GM12878 (cell line): ENCODE measurements around the gene PPP1CA. TPM values are rescaled to one million over a fixed set of nuclear protein-coding genes. Genes with fewer than 3 reads are reported as not detected.

Experiments
- CUX1 ChIP-seq: IDR thresholded peaks from 2 replicates; pipeline ENCODE4 v1.6.1; 2012; ENCODE audit warnings: improper control_type of control experiment, low read depth, low read length; ENCODE audit not compliant: insufficient replicate concordance
- EGR1 ChIP-seq, 2 experiments: IDR thresholded peaks; 1 replicate in 1 of 2; 2 replicates in 1 of 2; pipeline ENCODE4 v1.6.1; 2011 to 2012; ENCODE audit warnings: low read depth in 2 of 2, low read length in 2 of 2, borderline replicate concordance in 1 of 2, mild to moderate bottlenecking in 1 of 2, moderate library complexity in 1 of 2
- EZH2 ChIP-seq: IDR thresholded peaks from 2 replicates; pipeline ENCODE4 v1.6.1; 2012; ENCODE audit warnings: low read depth, mild to moderate bottlenecking, control low read depth, inconsistent platforms, low read length, borderline replicate concordance; ENCODE audit not compliant: control insufficient read depth
- GABPA ChIP-seq: IDR thresholded peaks from 2 replicates; pipeline ENCODE4 v1.6.1; 2014; ENCODE audit warnings: antibody characterized with exemption, low read depth, mild to moderate bottlenecking, inconsistent platforms
- HDAC2 ChIP-seq: fragments of 200-600 bp; sonication (generic); IDR thresholded peaks from 2 replicates; pipeline ENCODE4 v1.6.1; 2017
- IRF4 ChIP-seq: IDR thresholded peaks from 2 replicates; pipeline ENCODE4 v1.6.1; 2011; ENCODE audit warnings: low read depth, low read length
- IRF5 ChIP-seq: fragments of 450-650 bp; IDR thresholded peaks from 2 replicates; pipeline ENCODE4 v1.6.1; 2017; ENCODE audit warnings: borderline replicate concordance
- MTA2 ChIP-seq: fragments of 450-650 bp; IDR thresholded peaks from 2 replicates; pipeline ENCODE4 v1.6.1; 2016; ENCODE audit warnings: low read depth, mild to moderate bottlenecking, moderate library complexity
- POLR2A ChIP-seq: IDR thresholded peaks from 2 replicates; pipeline ENCODE4 v1.6.1; 2011; ENCODE audit warnings: low read depth, mild to moderate bottlenecking, low read length
- RAD51 ChIP-seq: fragments of 450-650 bp; IDR thresholded peaks from 2 replicates; pipeline ENCODE4 v1.6.1; 2016; ENCODE audit warnings: moderate library complexity, mild to moderate bottlenecking, inconsistent platforms
- RUNX3 ChIP-seq: IDR thresholded peaks from 2 replicates; pipeline ENCODE4 v1.6.1; 2012; ENCODE audit warnings: low read length, inconsistent platforms
- SREBF1 ChIP-seq: IDR thresholded peaks from 2 replicates; pipeline ENCODE4 v1.6.1; 2012; ENCODE audit warnings: mild to moderate bottlenecking, low read length
- TAF1 ChIP-seq: IDR thresholded peaks from 2 replicates; pipeline ENCODE4 v1.6.1; 2011; ENCODE audit warnings: mild to moderate bottlenecking, low read depth, low read length, borderline replicate concordance
- TBL1XR1 ChIP-seq: IDR thresholded peaks from 2 replicates; pipeline ENCODE4 v1.6.1; 2012; ENCODE audit warnings: low read depth, low read length, improper control_type of control experiment
- YBX1 ChIP-seq: fragments of 450-650 bp; IDR thresholded peaks from 2 replicates; pipeline ENCODE4 v1.6.1; 2016; ENCODE audit warnings: antibody characterized with exemption
- polyA plus RNA-seq, 11 experiments: library from polyadenylated mRNA; depleted of rRNA in 4 of 11; unstranded in 6 of 11; stranded (reverse) in 5 of 11; fragments of >200 nt; fragmentation: Nextera tagmentation in 4 of 11; fragmentation: Illumina TruSeq in 1 of 11; extraction: Ambion mirVana in 4 of 11; extraction: Trizol in 1 of 11; gene quantifications; 1 replicate in 1 of 11; 2 replicates in 10 of 11; pipeline versions ENCODE4 v1.2.1 to v1.2.3, GENCODE V29; 2011 to 2016; ENCODE audit warnings: inconsistent platforms in 2 of 11, missing spikeins in 2 of 11, low read depth in 1 of 11
- total RNA-seq, 4 experiments: library from RNA; depleted of rRNA in 3 of 4; stranded (reverse); fragments of >200 nt in 3 of 4; fragmentation: Illumina TruSeq in 1 of 4; extraction: Trizol in 1 of 4; gene quantifications; 2 replicates each; pipeline versions ENCODE4 v1.2.1 to v1.2.3, GENCODE V29; 2013 to 2021
- TF ChIP-seq, protein P1 (sequence below): fragments of 450-650 bp; IDR thresholded peaks from 2 replicates; pipeline ENCODE4 v1.6.1; 2017; ENCODE audit warnings: mild to moderate bottlenecking, low read depth, inconsistent platforms; ENCODE audit not compliant: poor library complexity, severe bottlenecking
- TF ChIP-seq, protein P2 (sequence below): fragments of 450-650 bp; IDR thresholded peaks from 2 replicates; pipeline ENCODE4 v1.6.1; 2017; ENCODE audit warnings: mild to moderate bottlenecking, moderate library complexity

The PPP1CA gene
- total and polyA plus RNA-seq, 10 of the 15 experiments (the other 5 are each of a cell fraction or from before 2014, with no cell fraction given): 26.4 to 458 (median 240) TPM

- no peak for TF ChIP-seq HDAC2
- TF ChIP-seq GABPA: no peak
- TF ChIP-seq RUNX3: no peak
- TF ChIP-seq, protein P1, sequence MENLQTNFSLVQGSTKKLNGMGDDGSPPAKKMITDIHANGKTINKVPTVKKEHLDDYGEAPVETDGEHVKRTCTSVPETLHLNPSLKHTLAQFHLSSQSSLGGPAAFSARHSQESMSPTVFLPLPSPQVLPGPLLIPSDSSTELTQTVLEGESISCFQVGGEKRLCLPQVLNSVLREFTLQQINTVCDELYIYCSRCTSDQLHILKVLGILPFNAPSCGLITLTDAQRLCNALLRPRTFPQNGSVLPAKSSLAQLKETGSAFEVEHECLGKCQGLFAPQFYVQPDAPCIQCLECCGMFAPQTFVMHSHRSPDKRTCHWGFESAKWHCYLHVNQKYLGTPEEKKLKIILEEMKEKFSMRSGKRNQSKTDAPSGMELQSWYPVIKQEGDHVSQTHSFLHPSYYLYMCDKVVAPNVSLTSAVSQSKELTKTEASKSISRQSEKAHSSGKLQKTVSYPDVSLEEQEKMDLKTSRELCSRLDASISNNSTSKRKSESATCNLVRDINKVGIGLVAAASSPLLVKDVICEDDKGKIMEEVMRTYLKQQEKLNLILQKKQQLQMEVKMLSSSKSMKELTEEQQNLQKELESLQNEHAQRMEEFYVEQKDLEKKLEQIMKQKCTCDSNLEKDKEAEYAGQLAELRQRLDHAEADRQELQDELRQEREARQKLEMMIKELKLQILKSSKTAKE: no peak
- no peak for TF ChIP-seq MTA2
- TF ChIP-seq TBL1XR1: no peak
- peak; percentile 87 for TF ChIP-seq POLR2A
- TF ChIP-seq CUX1: no peak
- peak; percentile 67 for TF ChIP-seq TAF1
- peak; percentile 57; the same call in 1 of the 2 replicates for TF ChIP-seq SREBF1
- TF ChIP-seq EZH2: no peak
- peak in 1 of 2 experiments; percentile 51; a peak in 1 of 3 replicates for TF ChIP-seq EGR1 (IDR thresholded peaks at IDR 0.05; ENCODE audit: borderline replicate concordance in 1 of 2, low read depth in 2 of 2, low read length in 2 of 2)
- TF ChIP-seq IRF5: no peak
- TF ChIP-seq IRF4: 0 out of 2 replicates have a peak, but pooled peaks have one; percentile 37
- TF ChIP-seq RAD51: no peak
- TF ChIP-seq, protein P2, sequence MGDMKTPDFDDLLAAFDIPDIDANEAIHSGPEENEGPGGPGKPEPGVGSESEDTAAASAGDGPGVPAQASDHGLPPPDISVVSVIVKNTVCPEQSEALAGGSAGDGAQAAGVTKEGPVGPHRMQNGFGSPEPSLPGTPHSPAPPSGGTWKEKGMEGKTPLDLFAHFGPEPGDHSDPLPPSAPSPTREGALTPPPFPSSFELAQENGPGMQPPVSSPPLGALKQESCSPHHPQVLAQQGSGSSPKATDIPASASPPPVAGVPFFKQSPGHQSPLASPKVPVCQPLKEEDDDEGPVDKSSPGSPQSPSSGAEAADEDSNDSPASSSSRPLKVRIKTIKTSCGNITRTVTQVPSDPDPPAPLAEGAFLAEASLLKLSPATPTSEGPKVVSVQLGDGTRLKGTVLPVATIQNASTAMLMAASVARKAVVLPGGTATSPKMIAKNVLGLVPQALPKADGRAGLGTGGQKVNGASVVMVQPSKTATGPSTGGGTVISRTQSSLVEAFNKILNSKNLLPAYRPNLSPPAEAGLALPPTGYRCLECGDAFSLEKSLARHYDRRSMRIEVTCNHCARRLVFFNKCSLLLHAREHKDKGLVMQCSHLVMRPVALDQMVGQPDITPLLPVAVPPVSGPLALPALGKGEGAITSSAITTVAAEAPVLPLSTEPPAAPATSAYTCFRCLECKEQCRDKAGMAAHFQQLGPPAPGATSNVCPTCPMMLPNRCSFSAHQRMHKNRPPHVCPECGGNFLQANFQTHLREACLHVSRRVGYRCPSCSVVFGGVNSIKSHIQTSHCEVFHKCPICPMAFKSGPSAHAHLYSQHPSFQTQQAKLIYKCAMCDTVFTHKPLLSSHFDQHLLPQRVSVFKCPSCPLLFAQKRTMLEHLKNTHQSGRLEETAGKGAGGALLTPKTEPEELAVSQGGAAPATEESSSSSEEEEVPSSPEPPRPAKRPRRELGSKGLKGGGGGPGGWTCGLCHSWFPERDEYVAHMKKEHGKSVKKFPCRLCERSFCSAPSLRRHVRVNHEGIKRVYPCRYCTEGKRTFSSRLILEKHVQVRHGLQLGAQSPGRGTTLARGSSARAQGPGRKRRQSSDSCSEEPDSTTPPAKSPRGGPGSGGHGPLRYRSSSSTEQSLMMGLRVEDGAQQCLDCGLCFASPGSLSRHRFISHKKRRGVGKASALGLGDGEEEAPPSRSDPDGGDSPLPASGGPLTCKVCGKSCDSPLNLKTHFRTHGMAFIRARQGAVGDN: no peak
- TF ChIP-seq YBX1: no peak
These were observed 26.7 kb upstream of the PPP1CA start, which contains the start of gene RPS6KB2 (continued) for GRCh38 chr11:67428052-67429001.
